NCI-H1105 treated with DMSO at 0.1 percent for 48 hours (cell line): Measurements from ENCODE around the gene FAT3.

ENCODE experiments used
- DNase-seq: peaks from one replicate; lab custom pipeline; 2025; lab: John Stamatoyannopoulos, UW

Gene FAT3

DNA sequence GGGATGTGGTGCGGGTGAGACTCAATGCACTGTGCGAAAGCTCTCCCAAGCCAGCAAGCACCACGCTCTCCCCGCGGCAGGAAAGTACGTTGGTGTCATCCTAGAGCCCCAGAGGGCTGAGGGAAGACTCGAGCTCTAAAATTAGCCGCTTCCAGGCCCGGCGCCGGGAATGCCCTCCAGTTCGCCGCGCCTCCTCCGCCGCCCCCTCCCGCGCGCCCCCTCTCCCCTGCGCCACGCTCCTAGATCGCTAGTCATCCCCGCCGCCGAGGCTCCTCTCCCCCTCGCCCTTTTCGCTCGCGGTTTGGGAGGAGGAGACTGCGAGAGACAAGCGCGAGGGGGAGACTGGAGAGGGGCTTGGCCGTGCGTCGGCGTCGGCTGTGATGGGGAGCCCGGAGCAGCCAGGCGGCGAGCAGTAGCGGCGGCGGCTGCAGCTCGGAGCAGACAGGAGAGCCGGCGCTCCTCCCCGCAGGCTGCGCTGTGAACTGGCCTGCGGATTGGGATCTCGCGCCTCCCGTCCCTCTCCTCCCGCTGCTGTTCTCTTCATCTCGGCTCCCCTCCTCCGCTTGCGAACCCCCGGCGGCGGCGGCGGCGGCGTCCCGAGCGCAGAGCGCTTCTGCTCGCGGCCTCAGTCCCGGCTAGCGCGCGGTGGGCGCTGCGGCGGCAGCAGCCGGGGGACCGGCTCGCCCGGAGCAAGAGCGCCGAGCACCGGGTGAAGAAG lies at the start of gene FAT3:
TSS of gene FAT3 (plus strand) at position 412 of the 718 bp plus-strand sequence. CDS start 127,295 bp downstream, outside the sequence.
- peak; percentile 79 for DNase-seq

DNA sequence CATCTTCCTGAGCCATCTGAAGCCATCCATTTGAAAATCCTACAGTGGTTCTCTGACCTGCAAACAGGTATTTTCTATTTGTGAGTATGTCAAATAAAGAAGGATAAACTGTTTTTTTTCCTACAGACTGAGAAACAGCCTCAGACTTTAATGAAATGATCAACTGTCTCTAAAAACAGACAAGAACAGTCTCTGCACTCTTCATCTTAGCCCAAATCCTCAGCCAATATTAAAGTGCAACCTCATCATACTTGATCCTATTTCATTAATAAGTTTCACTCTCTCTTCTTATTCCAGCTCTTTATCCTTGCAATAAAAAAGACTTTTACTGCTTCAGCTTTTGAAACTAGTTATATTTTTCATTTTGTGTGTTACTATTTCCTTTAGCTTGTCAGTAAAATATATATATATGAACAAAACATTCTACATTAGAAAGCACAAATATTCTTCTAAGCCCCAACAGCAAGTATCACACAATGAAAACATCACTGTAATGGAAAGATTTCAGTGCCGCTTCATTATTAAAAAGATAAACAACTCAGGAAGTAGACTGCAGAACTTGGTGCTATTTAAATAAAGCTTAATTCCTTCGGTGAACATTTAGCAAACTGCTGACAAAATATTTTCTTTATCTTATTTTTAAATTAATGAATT lies 45.5 kb upstream of the FAT3 start:
- no peak for DNase-seq

DNA sequence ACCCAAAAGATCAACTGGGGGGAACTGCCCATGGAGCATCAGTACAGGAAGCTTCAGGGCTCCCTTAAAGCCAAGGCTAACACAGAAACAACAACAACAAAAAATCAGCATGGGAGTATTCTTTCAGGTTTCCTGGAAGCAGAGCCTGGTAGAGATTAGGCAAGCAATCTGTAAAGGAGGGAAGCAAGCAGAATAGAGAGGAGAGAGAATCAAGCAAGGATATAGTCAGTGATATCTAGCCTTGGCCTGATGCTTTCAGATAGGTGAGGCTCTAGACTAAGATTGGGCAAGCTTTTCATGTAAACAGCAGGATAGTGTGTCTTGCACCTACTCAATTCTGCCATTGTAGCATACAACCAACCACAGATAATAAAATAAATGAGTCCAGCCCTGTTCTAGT lies 44.4 kb upstream of the FAT3 start:
- DNase-seq: no peak

DNA sequence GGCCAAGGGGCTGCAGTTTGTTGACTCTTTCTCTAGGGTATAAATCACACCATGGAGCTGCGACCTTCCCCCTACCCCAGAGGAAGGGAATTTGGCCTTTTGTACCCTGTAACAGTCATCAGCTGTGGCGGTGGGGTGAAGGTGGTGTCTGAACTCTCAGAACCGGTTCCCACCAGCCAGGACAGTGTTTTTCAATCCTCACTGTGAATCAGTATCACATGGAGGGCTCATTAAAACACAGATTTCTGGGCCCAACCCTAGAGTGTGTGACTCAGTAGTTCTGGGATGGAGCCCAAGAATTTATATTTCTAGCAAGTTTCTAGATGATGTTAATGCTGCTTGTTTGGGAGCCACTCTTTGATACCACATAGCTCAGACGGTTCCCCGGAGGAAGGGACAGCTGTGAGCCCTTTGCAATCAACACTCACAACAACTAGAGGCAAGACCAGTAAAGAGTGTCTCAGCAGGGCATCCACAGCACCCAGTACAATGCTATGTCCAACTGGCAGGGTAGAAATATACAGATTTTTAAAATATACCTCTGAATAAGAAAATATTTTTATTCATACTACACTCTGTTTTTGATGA lies 43.9 kb upstream of the FAT3 start:
- no peak for DNase-seq

DNA sequence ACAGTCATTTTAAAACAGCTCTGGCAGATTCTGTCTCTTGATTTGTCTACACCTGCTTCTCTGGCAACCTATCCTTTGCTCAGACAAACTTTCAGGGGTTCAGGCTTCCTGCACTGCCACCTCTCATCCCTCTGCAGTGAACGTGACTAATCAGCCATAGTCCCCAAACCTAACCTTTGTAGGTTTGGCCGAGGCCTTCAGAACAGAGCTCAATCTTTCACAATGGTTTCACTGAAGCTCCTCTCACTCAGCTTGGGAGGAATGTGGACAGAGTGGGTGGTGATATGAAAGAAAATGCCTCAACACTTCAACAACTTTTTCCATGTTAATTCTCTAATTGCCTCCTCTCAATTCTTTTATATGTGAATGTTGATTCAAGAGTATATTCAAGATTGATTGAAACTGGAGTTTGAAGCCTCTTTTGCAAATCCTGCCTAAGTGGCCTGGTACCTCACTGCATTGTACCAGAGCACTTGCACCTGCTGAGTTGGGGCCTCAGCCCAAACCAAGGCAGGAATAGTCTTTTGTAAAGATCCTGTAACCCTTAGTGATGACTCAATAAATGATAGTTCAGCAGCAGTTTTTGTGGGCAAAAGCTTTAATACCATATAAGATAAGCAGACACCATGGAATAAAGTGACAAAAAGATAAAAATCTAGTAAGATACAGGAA lies 33.9 kb upstream of the FAT3 start:
- no peak for DNase-seq

DNA sequence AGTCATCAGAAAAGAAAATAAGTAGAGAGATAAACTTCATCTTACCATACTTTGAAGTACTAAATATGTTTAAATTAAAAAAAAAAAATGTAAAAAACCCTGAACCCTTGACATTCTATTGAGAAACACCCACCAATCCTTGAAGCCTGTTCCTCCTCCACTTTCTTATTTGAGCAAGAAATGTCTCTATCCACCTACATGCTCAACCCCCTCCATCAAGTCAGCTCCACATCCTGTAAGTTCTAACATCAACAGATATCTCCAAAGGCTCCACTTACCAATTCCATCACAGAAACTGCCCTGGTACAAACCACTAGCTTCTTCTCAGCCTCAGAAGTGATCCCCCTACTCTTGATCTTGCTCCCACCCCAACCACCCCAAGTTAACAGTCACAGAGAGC lies 32.5 kb upstream of the FAT3 start:
- no peak for DNase-seq

DNA sequence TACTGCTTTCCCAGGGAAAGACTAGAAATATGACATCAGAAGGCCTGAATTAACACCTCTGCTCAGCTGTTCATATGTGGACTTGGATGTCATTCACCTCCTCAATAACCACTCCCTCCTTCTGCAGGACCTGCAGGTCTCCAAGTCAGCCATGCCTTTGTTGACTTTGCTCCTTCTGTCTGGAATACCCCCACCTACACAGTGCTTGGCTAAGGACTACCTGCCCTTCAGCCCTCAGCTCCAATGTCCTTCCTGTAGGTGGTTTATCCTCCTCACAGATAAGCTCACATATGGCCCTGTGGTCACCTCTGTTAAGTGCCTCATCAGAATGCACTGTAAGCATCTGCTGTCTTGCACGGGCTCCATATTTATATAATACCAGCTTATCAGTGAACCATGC lies 26.4 kb upstream of the FAT3 start:
- no peak for DNase-seq

DNA sequence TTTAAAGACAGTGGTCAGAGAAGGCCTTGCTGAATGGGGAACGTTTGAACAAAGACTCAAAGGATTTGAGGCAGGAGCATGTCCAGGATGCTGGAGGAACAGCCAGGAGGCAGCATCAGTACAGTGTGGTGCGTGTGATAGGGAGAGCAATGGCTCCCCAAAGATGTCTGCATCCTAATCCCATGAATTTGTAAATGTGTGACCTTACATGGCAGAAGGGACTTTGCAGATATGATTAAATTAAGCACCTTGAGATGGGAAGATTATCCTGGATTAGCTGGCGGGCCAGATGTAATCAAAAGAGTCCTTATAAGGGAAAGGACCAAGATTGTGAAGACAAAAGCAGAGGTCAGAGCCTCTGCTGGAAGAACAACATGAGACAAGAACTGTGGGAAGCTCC lies 24.6 kb upstream of the FAT3 start:
- DNase-seq: no peak

DNA sequence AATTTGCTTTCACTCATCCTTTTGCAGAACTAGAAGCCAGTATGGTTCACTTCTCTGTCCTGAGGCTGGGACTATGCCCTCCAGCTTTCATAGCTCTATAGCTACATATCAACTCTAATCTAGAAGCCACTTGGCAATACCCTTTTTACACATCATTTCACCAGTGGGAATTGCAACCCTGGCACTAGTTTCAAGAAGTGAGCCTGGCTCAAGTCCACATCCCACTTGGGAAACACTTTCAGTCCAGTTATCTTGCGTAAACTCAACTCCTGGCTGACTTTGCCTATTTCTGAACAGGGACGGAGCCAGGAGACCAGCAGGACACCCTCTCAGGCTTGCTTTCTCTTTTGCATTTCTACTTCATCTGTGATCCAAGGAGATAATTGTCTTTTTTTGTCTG lies 19.9 kb upstream of the FAT3 start:
- no peak for DNase-seq

DNA sequence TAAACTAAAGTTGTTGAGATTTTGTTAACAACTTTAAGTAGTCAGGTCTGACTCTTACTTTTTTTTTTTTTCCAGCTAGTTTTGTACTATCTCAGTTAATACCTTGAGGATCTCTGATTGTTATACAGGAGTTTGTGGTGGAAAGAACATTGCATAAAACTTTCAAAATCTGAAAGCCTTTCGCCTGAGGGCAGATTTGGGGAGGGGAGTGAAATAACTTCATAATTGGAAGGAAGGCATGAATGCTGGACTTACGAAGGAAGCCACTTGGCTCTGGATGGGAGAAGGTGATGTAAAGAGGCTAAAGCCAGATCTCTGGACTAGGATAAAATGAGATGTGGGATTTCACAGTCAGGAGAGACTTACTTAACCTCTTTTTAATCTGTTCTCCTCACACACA lies 18.2 kb upstream of the FAT3 start:
- DNase-seq: no peak

DNA sequence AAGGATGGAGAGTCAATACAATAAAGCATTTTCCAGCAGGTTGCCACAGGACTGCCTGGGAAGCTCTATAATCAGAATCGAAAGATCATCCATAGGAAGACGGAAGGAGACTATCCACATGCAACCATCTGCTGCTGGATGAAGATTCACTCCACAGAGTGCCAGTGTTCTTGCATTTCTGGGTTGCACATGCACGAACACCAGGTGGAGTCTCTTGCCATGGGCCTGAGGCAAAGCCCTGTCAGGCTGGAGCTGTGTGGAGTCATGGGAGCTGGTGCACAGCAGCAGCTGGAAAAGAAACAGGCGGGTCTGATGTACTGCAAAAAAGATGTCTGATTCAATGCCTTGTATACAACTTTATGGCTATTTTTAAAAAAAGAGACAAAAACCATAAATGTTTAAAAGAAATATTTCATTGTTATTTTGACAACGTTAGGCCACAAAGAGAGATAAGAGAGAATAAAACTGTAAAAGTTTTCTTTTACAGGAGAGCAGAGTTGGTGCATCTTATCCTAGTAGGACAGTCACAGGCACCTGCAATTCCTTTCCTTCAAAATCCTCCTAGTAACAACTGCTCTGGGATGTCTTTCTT lies 12.9 kb upstream of the FAT3 start:
- DNase-seq: peak; percentile 14

DNA sequence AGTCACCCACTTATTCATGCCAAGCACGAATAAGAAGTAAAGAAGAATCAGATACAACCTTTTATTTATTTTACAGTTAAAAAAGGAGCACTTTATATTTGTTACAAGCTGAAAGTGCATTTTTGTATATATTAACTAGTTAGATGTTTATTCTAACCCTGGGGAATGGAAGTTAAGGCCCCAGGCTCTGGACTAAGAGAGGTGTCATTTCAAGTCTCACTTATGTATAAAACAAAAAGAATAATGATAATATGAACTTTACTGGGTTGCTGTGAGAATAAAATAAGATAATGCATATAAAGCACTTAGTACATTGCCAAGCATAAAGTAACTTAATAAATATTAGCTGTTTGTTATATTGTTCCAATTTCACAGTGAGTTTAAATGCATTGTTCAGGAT lies 12.1 kb upstream of the FAT3 start:
- DNase-seq: no peak

DNA sequence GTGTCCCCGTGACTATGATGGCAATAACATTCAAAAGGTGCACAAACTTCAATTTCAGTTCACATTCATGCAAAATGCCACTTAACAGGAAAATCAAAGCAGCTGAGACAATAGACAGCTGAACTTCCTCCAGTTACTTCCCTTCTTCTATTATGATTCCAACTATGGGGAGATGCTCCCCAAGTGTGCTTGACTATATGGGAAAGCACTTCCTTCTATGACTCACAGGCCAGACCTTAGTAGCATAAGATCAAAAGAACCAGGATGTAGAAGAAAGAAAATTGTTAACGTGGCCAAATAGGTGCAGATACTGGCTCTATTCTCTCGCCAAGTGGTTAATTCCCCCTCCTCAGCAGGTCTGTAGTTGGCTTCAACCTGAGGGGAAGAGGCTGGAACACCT lies 7.8 kb upstream of the FAT3 start:
- DNase-seq: no peak

DNA sequence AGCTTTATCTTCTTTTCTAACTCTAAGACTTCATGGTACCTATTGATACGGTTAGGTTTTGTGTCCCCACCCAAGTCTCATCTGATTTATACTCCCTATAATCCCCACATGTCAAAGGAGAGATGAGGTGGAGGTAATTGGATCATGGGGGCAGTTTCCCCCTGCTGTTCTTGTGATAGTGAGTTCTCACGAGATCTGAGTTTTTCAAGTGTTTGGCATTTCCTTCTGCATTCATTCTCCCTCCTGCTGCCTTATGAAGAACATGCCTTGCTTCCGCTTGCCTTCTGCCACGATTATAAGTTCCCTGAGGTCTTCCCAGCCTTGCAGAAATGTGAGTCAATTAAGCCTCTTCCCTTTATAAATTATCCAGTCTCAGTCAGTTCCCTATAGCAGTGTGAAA lies 5.1 kb upstream of the FAT3 start:
- DNase-seq: no peak

DNA sequence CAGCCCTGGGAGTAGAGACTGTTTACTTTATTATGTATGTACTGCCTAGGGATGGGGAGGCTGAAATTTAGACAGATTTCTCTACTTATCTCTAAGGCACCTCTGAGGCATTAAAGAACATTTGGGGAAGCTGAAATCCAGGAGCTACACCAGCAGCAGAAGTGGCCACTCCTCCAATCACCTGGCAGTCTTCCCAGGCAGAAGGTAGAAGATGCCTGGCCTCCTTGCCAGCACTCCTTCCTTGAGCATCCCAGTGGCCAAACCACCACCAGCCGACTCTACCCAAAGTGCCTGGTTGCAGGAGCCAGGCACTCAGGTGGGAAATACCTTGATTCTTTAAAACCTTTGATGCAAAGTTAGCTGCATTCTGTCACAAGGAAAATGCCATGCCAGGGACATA lies 1.9 kb upstream of the FAT3 start:
- peak; percentile 36 for DNase-seq

DNA sequence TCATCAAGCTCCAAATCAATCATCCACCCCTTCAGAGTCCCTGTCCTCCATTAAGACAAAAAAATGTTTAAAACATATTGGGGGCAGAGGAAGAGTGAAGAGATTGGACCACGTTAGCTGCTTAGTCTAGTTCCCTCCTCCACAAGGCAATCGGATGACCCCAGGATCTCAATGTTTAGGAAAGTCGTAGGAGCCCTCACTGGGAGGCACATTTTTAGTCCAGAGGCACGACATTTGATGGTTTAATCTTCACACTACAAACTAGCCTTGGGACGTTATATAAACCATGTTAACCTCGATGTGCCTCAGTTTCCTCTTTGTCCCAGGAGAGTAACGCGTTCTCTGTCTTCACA lies 588 bp upstream of the FAT3 start:
- DNase-seq: no peak

DNA sequence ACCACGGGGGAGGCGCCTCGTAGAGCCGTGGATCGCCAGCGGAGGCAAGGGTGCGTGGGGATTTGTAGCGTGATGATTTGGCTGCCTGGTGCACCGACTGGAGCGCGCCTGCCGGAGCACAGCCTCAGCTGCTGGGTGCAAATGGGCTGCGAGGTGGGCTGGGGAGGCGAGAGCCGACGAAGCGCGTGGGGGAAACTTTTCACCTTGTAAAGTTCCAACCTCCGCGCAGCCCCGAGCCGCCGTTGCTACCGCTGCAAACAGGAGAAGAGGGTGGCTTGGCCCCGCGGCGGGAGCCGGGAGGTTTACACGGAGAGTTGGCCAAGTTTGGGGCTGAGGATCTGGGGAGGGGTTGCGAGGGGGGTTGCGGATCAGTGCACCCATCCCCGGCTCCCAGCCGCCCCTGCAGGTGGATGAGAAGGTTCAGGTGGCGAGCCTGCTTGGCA lies 528 bp downstream of the FAT3 start:
- peak; percentile 66 for DNase-seq

DNA sequence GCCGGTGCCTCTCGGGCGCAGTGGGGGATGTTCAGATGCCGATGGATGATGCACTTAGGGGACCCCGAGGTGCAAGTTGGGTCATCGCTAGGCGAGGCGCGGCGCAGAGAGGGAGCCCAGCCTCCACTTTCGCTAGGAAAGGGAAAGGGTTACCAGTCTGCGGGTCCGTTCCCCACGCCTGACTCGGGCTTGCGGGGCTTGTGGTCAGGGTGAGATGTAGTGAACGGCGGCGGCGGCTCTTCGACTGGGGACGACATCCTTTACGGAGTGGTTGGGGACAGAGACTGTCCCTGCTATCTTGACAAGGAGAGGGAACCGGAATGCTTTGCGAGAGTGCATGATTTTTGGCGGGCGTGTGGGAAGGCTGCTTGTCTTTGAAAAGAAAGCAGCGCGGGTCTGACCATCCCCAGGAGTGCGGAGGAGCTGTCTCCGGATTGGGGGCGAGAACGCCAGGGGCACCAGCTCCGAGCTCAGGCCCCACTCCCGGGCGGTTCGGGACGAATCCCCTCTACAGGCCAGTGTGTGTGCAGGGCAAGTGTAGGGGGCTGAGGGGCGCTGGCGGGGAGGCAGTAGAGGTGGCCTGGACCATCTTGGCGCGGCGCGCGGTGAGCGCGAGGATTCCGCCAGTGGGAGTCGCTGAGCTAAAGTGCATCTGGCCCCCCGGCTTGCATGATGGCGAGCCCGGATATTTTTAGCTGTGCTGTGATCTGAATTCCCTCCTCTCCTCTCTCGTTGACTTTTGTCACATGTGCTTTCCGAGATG lies 1.1 kb downstream of the FAT3 start:
- peak; percentile 52 for DNase-seq

DNA sequence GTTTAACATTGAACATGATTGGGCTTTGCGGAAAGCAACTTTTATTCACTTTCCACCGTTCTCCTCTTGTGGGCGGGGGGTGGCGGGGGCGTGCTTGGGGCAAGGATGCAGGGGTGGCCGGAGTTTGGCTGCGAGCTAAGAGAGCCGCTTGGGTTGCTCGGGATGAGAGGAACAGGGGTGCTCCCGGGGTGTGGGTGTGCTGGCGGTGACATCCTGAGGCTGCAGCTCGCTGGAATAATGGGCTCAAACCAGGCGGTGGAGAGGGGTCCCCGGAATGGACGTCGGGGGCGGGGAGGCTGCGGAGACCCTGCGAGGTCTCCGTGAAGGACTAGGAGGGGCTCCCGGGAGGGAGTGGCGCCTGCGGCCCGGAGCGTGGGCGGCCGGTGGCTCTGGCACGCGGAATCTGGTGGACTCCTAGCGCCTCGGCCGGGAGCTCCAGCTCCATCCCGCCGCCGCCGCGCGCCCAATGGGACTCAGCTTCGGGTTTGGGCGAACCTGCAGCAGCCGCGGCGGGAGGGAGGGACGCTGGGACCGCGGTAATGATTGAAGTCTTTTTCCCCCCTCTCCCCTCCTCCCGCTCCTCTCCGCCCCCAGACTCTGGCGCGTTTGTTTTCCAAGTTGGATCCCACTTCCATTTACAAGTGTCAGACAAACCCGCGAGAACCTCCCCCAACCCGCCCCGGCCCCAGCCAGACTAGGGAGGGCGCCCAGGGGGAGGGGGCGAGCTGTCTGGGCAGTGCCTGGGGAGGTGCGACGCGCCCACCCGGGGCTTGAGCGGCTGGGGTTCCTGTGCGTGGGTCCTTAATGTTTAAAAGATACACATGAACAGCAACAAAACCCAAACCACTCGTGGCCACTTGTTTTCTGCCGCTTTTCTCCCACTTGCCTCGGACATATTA lies 2.0 kb downstream of the FAT3 start:
- DNase-seq: peak; percentile 36

DNA sequence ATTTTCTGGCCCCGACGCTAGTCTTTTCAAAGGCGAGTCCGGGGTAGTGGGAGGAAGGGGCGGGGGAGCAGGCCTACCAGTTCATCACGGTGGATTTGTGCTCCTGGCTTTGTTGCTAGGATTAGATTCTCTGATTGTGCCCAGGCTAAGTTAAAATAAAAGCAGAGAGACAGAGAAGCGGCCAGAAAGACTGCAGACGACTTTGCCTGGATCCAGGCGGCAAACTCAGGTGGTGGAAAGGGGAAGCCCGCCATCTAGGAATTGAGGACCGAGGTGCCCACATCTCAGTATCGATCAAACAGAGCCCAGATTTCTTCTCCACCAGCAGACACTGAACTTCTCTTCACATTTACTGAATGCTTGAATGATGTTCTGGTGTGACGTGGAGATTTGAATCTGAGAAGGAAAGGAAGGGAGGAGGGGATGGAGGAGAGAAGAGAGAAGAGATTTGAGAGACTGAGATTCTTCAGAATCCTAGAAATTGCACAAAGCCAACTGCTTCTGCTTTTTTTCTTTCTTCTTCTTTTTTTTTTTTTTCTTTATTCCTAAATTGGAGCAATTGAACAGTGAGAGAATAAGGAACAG lies 2.7 kb downstream of the FAT3 start:
- no peak for DNase-seq
